MCF 10A (cell line): ENCODE results near the gene EXOC6B. TPM values are rescaled to one million over a fixed set of nuclear protein-coding genes. Genes with fewer than 3 reads are reported as not detected.

Experiments used
- BruUV-seq: library from RNA; stranded (reverse); fragments of 400-500 nt; replicated peaks from 2 replicates; lab custom pipeline; 2021; lab: Mats Ljungman, UMichigan
- CTCF ChIA-PET: fragments of 300-600 bp; sonication (Branson Sonifier 250); formaldehyde crosslinking; extraction: SDS; loops from one replicate; lab custom pipeline; 2021; ENCODE audit warnings: antibody characterized with exemption, inconsistent platforms; lab: Yijun Ruan, JAX
- POLR2A ChIA-PET: fragments of 300-600, 350-650 bp; sonication (Branson Sonifier 250); formaldehyde crosslinking; extraction: SDS; loops from one replicate; lab custom pipeline; 2020; ENCODE audit warnings: antibody characterized with exemption, inconsistent platforms; lab: Yijun Ruan, JAX
- DNase-seq: peaks from one replicate; pipeline ENCODE4 v3.0.0-alpha.2; 2018; ENCODE audit not compliant: unreplicated experiment
- H3K27ac Mint-ChIP-seq: one replicate; pipeline ENCODE4 v1.8.0; 2022; ENCODE audit warnings: mild to moderate bottlenecking, low read depth, mixed read lengths; ENCODE audit not compliant: unreplicated experiment
- H3K27me3 Mint-ChIP-seq: one replicate; pipeline ENCODE4 v1.8.0; 2022; ENCODE audit warnings: mixed read lengths; ENCODE audit not compliant: insufficient read depth, unreplicated experiment
- H3K36me3 Mint-ChIP-seq: one replicate; pipeline ENCODE4 v1.8.0; 2022; ENCODE audit warnings: mild to moderate bottlenecking, moderate library complexity, mixed read lengths; ENCODE audit not compliant: insufficient read depth, unreplicated experiment
- H3K4me1 Mint-ChIP-seq: one replicate; pipeline ENCODE4 v1.8.0; 2022; ENCODE audit warnings: mixed read lengths; ENCODE audit not compliant: insufficient read depth, unreplicated experiment
- H3K4me3 Mint-ChIP-seq: one replicate; pipeline ENCODE4 v1.8.0; 2022; ENCODE audit warnings: mild to moderate bottlenecking, moderate library complexity, mixed read lengths; ENCODE audit not compliant: unreplicated experiment
- H3K9me3 Mint-ChIP-seq: one replicate; pipeline ENCODE4 v1.8.0; 2022; ENCODE audit warnings: mixed read lengths; ENCODE audit not compliant: unreplicated experiment
- CTCF ChIP-seq: fragments of 200-600 bp; IDR thresholded peaks from one replicate; pipeline ENCODE4 v1.8.0; 2022; ENCODE audit warnings: antibody characterized with exemption, mild to moderate bottlenecking; ENCODE audit not compliant: unreplicated experiment
- intact Hi-C: fragments of 100-400 bp; cut with micrococcal nuclease; formaldehyde crosslinking; loops from 2 replicates; pipeline ENCODE4 v1.14.1; 2022
- total RNA-seq: library from RNA; stranded (reverse); gene quantifications from 2 replicates; pipeline ENCODE4 v1.2.3, GENCODE V29; 2022

Gene EXOC6B
- total RNA-seq, 1 experiment from 2014 or later, result 24.7 TPM

DNA sequence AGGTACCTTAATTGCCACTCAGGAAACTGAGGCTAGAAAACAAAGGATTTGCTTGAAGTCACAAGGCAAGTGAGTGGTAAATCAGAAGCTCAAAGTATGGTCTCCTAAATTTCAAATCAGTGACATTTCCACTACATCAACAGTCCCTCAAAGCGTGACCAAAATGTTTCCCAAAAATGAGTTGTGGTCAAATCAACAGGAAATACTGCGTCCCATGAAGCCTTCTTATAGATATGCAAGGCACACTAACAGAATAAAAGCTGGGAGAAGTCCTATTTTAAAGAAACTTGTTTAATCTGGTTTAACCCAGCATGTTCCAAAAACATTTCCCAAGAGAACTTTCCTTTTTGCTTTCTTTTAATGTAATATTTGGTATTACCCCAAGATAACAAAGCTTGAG, 249.4 kb downstream of the EXOC6B start:
- Mint-ChIP-seq H3K4me1 (no peaks in the 10 kb centered on the region), H3K4me3 (no peak overlapping the region), H3K9me3 (no peaks in the 10 kb centered on the region), H3K27ac (no peak overlapping the region), H3K27me3 (no peaks in the 10 kb centered on the region), H3K36me3 (no peaks in the 10 kb centered on the region)
- TF ChIP-seq CTCF, result no peak
- intact Hi-C loops, result loop anchor here (5.0 kb wide), 2 partner anchors 209 to 774 kb away; no protein-coding TSS in a partner anchor
- ChIA-PET POLR2A (no interaction called here), CTCF (interaction anchor here (0.6 to 1.3 kb wide), 6 partner anchors 16 to 1031 kb away, joined by 3 to 4 read pairs (median 3); no protein-coding TSS in a partner anchor)
- no peak for DNase-seq
- no TSS peak for BruUV-seq

DNA sequence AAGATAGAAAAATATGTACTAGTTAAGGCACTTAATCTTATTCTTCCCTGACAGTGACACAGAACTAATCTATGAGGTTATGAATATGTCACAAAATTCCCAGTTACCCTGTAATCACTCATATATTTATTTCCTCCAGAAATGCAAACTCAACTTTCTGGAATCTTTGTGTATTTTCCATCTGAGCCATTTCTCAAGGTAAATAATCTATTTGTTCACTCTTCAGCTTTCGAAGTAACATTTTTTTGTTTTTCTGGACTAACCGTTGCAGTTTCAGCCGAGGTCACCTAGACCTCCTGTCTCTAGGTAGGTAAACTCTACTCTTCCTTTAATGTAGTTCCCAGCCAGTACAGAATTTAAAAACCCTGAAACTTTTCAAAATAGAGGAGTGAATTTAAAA, 250.9 kb downstream of the EXOC6B start:
- no peak for DNase-seq
- H3K4me3 Mint-ChIP-seq, result no peak overlapping the region
- CTCF ChIA-PET, result no interaction called here

DNA sequence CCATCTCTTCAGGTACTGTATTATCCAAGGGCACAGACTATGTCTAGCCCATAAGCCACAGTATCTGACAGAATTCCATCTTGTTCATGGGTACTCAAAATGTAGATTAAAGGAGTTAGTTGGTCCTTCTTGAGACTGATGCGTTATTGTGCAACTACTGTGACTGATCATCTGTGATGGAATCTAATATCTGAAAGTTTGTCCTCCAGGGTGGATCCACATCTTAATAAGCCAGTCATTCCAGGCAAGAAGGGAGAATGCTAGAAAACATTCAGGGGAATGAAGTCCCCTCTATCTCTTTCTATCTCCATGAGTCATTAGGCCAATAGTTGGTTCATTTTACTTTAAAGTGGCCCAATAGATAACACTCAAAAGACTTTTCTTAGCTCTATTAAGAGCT, 252.6 kb downstream of the EXOC6B start:
- no TSS peak for BruUV-seq
- Mint-ChIP-seq H3K4me1 (no peaks in the 10 kb centered on the region), H3K36me3 (no peaks in the 10 kb centered on the region), H3K4me3 (no peak overlapping the region), H3K27me3 (no peaks in the 10 kb centered on the region), H3K9me3 (no peaks in the 10 kb centered on the region), H3K27ac (no peak overlapping the region)
- no peak for DNase-seq
- intact Hi-C loops, result no loop called here
- POLR2A ChIA-PET, result interaction anchor here (1.2 kb wide), 1 partner anchor 10 kb away, joined by 5 read pairs; no protein-coding TSS in a partner anchor
- no peak for TF ChIP-seq CTCF
- CTCF ChIA-PET, result interaction anchor here (0.6 to 1.3 kb wide), 2 partner anchors 423 to 1045 kb away, joined by 3 to 6 read pairs; no protein-coding TSS in a partner anchor

More for the DNA sequence above, 250.9 kb downstream of the EXOC6B start:
- intact Hi-C loops, result loop anchor here (5.0 kb wide), 2 partner anchors 208 to 773 kb away; no protein-coding TSS in a partner anchor
- Mint-ChIP-seq H3K27ac (no peak overlapping the region), H3K9me3 (no peaks in the 10 kb centered on the region), H3K4me1 (no peaks in the 10 kb centered on the region), H3K36me3 (no peaks in the 10 kb centered on the region), H3K27me3 (no peaks in the 10 kb centered on the region)
- no peak for TF ChIP-seq CTCF
- POLR2A ChIA-PET, result no interaction called here
- BruUV-seq, result no TSS peak

GRCh38 chr2:72572501-72572900, 253.3 kb downstream of the EXOC6B start:
- POLR2A ChIA-PET, result interaction anchor here (0.7 to 1.2 kb wide), 2 partner anchors 9 to 287 kb away, joined by 4 to 5 read pairs; no protein-coding TSS in a partner anchor
- H3K4me3 Mint-ChIP-seq, result no peak overlapping the region
- H3K27me3 Mint-ChIP-seq, result no peaks in the 10 kb centered on the region
- no peak overlapping the region for H3K27ac Mint-ChIP-seq
- H3K36me3 Mint-ChIP-seq, result no peaks in the 10 kb centered on the region
- H3K4me1 Mint-ChIP-seq, result no peaks in the 10 kb centered on the region
- intact Hi-C loops, result no loop called here
- TF ChIP-seq CTCF, result no peak
- CTCF ChIA-PET, result no interaction called here
- BruUV-seq, result no TSS peak
- DNase-seq, result no peak
- H3K9me3 Mint-ChIP-seq, result no peaks in the 10 kb centered on the region
